Stimulated activated CD8-positive, alpha-beta memory T cell treated with anti-CD3 and anti-CD28 coated beads, Interleukin-4, amount 100 ng/mL, for 1 hour (primary cell): ENCODE results near the gene PKMYT1.

Experiments used
- DNase-seq, 2 donors: peaks; one replicate each; pipeline ENCODE4 v3.0.0-alpha.2; 2020; ENCODE audit warnings: low read depth in 2 of 2, low spot score in 1 of 2

Gene PKMYT1

GRCh38 chr16:2980227-2981176, at the start of gene PKMYT1:
Gene PKMYT1 (minus strand): TSS chr16:2980446. CDS start chr16:2979657, 789 bp downstream.
- DNase-seq, result peak; percentile 91

- DNase-seq, result no peak
Measured at GRCh38 chr16:3029491-3030221, 49.4 kb upstream of the PKMYT1 start.

- DNase-seq, result no peak
Measured at GRCh38 chr16:3028716-3029319, 48.6 kb upstream of the PKMYT1 start.

- DNase-seq, result peak; percentile 72 to 73
Measured at GRCh38 chr16:3027983-3028715, 47.9 kb upstream of the PKMYT1 start.

GRCh38 chr16:3027489-3027795, 47.2 kb upstream of the PKMYT1 start:
- no peak for DNase-seq

- no peak for DNase-seq
Measured at GRCh38 chr16:3026609-3027488, 46.6 kb upstream of the PKMYT1 start.

GRCh38 chr16:3026003-3026378, 45.7 kb upstream of the PKMYT1 start:
- DNase-seq, result no peak

GRCh38 chr16:3025032-3026002, 45.1 kb upstream of the PKMYT1 start:
- DNase-seq, result no peak

GRCh38 chr16:3023669-3024478, 43.6 kb upstream of the PKMYT1 start, which contains the start of the genes HCFC1R1 and THOC6:
Gene HCFC1R1 (minus strand): TSS chr16:3023942. CDS start chr16:3023941, 1 bp downstream.
Gene THOC6 (plus strand): TSS chr16:3024035. CDS start chr16:3024327, 292 bp downstream.
- DNase-seq, result peak; percentile 83 to 88

- DNase-seq, result no peak
Measured at GRCh38 chr16:3023415-3023668, 43.1 kb upstream of the PKMYT1 start.

GRCh38 chr16:3022684-3023414, 42.6 kb upstream of the PKMYT1 start:
- DNase-seq, result no peak

- peak; percentile 69 to 76 for DNase-seq
Measured at GRCh38 chr16:3022208-3022683, 42.0 kb upstream of the PKMYT1 start.

GRCh38 chr16:3021449-3022207, 41.4 kb upstream of the PKMYT1 start:
- peak in 1 of 2 donors; percentile 61 for DNase-seq

GRCh38 chr16:3020604-3021448, 40.6 kb upstream of the PKMYT1 start:
- DNase-seq, result peak; percentile 49 to 55

- DNase-seq, result peak in 1 of 2 donors; percentile 36
Measured at GRCh38 chr16:3020247-3020603, 40.0 kb upstream of the PKMYT1 start, which contains the start of gene TNFRSF12A. Gene TNFRSF12A (plus strand): TSS chr16:3020368. CDS start chr16:3020398, 30 bp downstream.
